ENCODE measurements around the gene EIF4G2. TPM values are rescaled to one million over a fixed set of nuclear protein-coding genes. Genes with fewer than 3 reads are reported as not detected.

The EIF4G2 gene
- total and polyA plus RNA-seq, 8 donors = 835 to 1,027 (median 941) TPM

DNA sequence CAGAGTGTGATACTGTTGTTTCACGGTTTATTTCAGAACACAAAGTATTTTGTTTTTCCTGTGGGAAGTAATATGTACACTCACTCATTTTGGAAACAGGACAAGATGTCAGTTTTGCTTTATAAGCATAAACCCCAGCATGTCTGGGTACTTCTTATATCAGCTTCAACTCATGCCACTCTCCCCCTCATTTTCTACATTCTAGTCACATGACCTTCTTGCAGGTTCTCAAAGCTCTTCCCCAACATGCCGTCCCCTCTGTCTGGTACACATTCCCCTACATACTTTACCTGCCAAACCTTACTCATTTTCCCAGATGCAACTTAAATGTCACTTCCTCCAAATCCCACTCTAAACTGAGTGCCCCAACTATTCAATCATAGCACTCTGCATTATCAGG, 59.2 kb downstream of the EIF4G2 start:
- ATAC-seq (no peak), DNase-seq (no peak)
- Histone ChIP-seq H3K27me3 (no peaks in the 10 kb centered on the region), H3K4me1 (peaks cover 0 to 18% of the 10 kb centered on the region in 2 donors), H3K4me3 (no peak overlapping the region), H3K36me3 (peaks cover 0 to 10% of the 10 kb centered on the region in 2 donors), H3K27ac (no peak overlapping the region), H3K9me3 (no peaks in the 10 kb centered on the region)
- intact Hi-C loops (cut with DNase I) = no loop called here
- TF ChIP-seq, protein P1, sequence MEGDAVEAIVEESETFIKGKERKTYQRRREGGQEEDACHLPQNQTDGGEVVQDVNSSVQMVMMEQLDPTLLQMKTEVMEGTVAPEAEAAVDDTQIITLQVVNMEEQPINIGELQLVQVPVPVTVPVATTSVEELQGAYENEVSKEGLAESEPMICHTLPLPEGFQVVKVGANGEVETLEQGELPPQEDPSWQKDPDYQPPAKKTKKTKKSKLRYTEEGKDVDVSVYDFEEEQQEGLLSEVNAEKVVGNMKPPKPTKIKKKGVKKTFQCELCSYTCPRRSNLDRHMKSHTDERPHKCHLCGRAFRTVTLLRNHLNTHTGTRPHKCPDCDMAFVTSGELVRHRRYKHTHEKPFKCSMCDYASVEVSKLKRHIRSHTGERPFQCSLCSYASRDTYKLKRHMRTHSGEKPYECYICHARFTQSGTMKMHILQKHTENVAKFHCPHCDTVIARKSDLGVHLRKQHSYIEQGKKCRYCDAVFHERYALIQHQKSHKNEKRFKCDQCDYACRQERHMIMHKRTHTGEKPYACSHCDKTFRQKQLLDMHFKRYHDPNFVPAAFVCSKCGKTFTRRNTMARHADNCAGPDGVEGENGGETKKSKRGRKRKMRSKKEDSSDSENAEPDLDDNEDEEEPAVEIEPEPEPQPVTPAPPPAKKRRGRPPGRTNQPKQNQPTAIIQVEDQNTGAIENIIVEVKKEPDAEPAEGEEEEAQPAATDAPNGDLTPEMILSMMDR (IDR thresholded peaks at IDR 0.05) = no peak

GRCh38 chr11:10747733-10748132, 61.0 kb downstream of the EIF4G2 start:
- Histone ChIP-seq H3K36me3 (no peaks in the 10 kb centered on the region), H3K4me1 (peaks cover 0 to 29% of the 10 kb centered on the region in 2 donors), H3K27me3 (no peaks in the 10 kb centered on the region), H3K27ac (no peak overlapping the region), H3K4me3 (no peak overlapping the region), H3K9me3 (no peaks in the 10 kb centered on the region)
- no peak for DNase-seq
- TF ChIP-seq, protein P1 (IDR thresholded peaks at IDR 0.05) = no peak
- no peak for ATAC-seq
- intact Hi-C loops (cut with DNase I) = no loop called here

Other genes with a start within 250 kb of the EIF4G2 start
- gene LYVE1, start 240.3 kb downstream of the EIF4G2 start, total RNA-seq = 10 to 100 TPM; 40.5 to 90.1 TPM
- 100 to 1,000 TPM; 147 to 219 (median 173) TPM for gene LYVE1, start 240.3 kb downstream of the EIF4G2 start, polyA plus RNA-seq (ENCODE audit: insufficient read length in 6 of 6)
- gene IRAG1, start 115.2 kb downstream of the EIF4G2 start, total RNA-seq = 10 to 100 TPM; 17.0 to 17.5 TPM
- gene IRAG1, start 115.2 kb downstream of the EIF4G2 start, polyA plus RNA-seq (ENCODE audit: insufficient read length in 6 of 6) = 10 to 100 TPM; 11.4 to 17.8 (median 16.4) TPM
- gene CTR9, start 57.7 kb downstream of the EIF4G2 start, total RNA-seq = 10 to 100 TPM; 33.8 to 38.4 TPM
- gene CTR9, start 57.7 kb downstream of the EIF4G2 start, polyA plus RNA-seq (ENCODE audit: insufficient read length in 6 of 6) = 10 to 100 TPM; 54.9 to 64.6 (median 59.9) TPM
- gene ZBED5, start 49.1 kb upstream of the EIF4G2 start, total RNA-seq = 10 to 100 TPM; 37.4 to 41.5 TPM
- gene ZBED5, start 49.1 kb upstream of the EIF4G2 start, polyA plus RNA-seq (ENCODE audit: insufficient read length in 6 of 6) = 100 to 1,000 TPM; 109 to 124 (median 119) TPM